Stimulated activated CD8-positive, alpha-beta memory T cell treated with anti-CD3 and anti-CD28 coated beads, Interleukin-2, amount 100 ng/mL, for 1 hour (primary cell): ENCODE measurements around the gene KCTD17.

Source experiments
- DNase-seq, 2 donors: peaks; one replicate each; pipeline ENCODE4 v3.0.0-alpha.2; 2020; ENCODE audit warnings: low read depth in 2 of 2

KCTD17 gene

DNA sequence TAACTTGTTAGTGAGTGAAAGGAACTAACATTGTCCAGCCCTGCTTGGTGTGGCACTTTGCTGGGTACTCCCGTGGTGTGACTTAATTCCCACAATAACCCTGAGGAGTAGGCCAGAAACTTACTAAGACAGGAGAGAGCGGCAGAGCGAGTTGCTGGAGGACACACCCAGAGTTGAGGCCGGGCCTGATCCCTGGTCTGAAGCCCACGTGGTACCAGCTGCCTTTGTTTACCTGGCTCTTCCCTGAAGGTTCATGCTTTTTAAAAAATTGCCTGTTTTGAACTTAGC, 31.4 kb upstream of the KCTD17 start:
- no peak for DNase-seq

DNA sequence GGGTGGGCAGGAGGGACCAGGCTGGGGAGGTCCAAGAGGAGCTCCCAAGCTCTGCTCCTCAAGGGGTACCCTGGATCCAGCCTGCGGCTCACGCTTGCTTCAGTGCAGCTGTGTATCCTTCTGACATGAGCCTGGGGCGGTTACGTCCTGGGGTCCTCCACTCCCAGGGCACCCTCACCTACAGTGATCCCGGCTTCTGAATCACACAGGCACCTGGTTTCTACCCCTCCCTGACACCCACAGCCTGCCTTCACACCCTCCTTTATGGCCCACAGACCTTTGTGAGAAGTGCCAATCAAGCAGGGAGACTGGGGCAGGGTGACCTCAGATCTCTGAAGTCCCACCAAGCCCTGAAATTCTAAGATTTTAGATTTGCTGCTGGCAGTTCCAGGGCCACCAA, 30.5 kb upstream of the KCTD17 start:
- DNase-seq, result no peak

GRCh38 chr22:37021710-37022482, 29.6 kb upstream of the KCTD17 start:
- peak in 1 of 2 donors; percentile 19 for DNase-seq

DNA sequence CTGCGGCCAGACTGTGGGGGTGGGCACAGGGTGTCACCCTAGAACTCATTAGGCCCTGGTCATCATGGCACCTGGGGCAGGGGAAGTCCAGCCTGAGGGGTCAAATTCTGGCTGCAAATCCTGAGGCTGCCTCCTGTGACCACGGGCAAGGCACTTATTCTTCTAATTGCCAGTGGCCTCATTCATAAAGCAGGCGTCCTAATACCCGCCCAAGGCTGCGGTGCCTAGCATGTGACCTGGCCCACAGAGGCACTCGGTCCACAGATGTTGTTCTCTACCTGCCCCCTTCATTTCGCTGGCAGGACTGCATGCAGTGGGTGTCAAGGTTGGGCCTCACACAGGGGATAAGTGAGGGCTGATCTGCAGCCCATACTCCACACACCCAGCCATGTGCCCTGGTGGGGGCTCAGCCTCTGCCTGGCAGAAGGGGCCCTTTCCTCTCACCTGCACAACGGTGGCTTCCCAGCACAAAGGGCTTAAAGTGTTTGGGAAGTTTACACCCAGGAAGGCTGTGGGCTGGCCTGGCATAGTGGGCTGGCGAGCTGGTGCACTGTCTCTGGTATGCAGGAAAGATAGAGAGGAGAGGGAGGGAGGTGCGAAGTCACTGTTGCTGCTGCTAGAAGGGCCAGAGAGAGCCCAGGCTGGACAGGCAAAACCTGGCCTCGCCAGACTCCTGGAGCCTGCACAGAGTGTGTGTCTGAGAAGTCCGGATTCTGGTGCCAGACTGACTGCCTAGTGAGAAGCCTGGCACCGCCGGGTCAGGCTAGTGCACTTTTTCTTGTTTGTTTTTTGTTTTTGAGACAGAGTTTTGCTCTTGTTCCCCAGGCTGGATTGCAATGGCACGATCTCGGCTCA, 28.8 kb upstream of the KCTD17 start:
- no peak for DNase-seq

DNA sequence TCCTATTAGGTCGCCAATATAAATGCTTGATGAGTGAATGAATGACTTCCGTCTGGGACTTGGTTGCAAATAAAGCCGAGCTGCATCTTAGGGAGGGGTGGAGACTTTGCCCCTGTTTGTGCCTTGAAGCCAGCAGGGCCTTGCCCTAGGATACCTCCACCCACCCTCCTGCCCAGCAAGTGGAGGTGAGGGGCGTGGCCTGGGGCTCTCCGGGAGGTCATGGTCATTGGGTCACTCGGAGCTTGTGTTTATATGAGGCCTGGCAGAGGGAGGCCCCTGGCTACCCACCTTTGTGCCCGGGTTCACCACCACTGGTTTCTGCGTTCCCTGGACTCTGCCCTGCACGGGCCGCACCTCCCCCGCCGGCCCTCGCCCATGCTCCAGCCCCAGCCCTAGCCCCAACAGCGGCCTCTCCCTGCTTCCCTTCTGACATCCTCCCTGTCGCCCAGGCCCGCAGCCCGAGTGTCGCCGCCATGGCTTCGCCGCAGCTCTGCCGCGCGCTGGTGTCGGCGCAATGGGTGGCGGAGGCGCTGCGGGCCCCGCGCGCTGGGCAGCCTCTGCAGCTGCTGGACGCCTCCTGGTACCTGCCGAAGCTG, 27.7 kb upstream of the KCTD17 start:
- no peak for DNase-seq

GRCh38 chr22:37024339-37025157, 27.0 kb upstream of the KCTD17 start:
- no peak for DNase-seq

- DNase-seq, result no peak
These were observed 26.0 kb upstream of the KCTD17 start for GRCh38 chr22:37025500-37026070.

DNA sequence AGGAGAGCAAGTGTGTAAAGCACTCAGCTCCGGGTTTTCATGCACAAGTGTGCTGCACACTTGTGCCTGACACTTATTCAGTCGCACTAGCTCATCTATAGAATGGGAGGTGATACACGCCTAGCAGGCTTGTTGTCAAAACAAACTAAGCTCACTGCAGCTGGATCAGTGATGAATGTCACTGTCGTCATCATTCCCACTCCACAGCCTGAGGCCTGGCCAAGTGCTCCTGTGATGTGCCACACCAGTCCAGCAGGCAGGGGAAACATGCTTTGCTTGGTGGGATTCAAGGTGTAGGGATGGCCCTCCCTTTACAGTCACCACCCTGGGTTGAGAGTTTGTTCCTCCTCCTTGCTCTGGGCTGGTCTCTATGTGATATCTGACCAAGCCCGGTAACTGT, 25.2 kb upstream of the KCTD17 start:
- no peak for DNase-seq

- no peak for DNase-seq
These were observed 24.0 kb upstream of the KCTD17 start for GRCh38 chr22:37027556-37027955.

GRCh38 chr22:37028692-37029674, 22.6 kb upstream of the KCTD17 start:
- no peak for DNase-seq

DNA sequence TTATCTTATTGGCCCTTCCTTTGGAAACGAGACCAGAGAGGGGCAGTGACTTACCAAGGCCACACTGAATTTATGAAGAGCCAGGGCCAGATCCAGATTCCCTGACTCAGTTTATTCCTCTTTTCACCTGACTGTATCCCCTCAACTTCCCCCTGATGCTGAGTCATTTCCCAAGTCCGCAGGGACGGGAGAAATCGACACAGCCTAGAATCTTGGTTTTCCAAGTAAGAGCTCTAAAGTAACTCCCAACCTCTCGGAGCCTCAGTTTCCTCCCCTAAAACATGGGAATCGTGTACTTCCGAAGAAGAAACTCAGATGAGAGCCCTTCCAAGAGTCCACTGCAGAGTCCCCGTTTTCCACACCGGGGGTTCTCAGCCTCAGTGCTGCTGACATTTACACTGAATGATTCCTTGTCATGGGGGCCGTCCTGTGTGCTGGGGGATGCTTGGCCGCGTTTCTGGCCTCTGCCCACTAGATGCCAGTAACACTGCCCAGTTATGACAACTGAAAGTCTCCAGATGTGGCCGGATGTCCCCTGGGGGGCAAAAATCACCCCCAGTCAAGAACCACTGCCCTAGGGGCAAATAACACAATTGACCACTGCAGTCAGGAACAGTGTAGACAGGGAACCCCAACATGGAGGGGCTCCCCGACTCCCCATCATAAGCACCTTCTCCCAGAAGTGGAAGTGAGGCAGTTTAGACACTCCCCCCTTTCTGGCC, 20.8 kb upstream of the KCTD17 start:
- DNase-seq, result no peak

- no peak for DNase-seq
These were observed 19.4 kb upstream of the KCTD17 start for GRCh38 chr22:37032134-37032534.

GRCh38 chr22:37032535-37033460, 18.7 kb upstream of the KCTD17 start:
- DNase-seq, result no peak

DNA sequence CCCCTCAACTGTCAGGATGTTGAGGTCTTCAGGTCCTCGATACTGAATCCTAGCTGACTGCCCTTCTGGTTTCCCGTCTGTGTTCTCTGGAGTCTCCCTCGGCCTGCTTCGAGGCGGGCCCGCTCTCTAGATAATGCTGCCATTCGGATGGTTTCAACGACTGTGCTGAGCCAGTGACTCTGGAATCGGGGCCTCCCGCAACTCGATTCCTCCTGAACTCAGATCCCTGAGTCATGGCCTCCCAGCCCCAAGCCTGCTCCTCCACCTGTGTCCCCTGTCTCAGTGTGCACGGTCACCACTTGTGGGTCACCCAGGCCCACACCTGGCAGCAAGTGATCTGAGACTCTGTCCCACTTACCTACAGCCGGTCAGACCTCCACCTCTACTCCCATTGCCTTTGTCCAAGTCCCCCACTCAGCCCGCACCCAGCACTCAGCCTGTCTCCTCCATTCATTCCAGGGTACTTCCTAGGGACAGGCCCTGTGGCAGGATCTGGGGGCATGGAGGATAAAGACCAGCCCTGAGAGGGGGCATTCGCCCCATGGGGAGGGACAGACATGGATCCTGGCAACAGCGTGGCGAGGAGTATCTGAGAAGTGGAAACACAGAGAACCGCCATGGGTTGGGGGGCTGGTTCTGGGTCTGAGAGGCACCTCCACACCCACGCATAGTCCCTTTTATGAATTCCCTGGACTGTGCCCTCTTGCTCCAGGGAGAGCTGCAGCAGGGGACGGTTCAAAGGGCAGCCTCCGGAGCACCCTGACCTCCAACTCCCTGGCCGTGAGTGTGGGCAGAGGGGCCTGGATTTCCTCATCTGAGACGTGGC, 17.7 kb upstream of the KCTD17 start:
- no peak for DNase-seq

DNA sequence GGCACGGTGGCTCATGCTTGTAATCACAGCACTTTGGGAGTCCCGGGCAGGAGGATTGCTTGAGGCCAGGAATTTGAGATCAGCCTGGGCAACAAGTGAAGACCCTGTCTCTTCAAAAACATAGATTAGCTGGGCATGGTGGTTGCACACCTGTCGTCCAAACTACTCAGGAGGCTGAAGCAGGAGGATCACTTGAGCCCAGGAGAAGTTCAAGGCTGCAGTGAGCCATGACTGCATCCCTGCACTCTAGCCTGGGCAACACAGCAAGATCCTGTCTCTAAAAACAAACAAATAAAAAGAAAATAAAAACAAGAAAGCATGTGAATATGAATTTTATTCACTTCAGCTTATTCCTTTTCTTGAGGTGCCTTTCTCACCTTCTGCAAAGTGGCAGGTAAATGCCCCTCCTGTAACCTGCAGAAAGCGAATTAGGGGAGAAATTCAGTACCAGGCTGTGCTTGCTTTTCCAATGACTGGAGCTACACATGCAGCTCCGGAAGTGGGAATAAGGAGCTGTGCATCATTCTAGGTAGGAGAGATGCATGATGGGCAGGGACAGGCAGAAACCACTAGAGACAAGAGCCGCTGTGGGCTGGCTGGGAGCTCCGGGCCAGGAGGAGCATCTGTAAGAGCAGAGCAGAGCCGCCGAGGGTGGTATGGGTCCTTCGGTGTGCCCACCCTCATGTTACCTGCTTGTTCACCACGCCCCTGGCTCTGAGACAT, 14.7 kb upstream of the KCTD17 start:
- DNase-seq, result no peak

- no peak for DNase-seq
These were observed 13.9 kb upstream of the KCTD17 start for GRCh38 chr22:37037669-37038068.

DNA sequence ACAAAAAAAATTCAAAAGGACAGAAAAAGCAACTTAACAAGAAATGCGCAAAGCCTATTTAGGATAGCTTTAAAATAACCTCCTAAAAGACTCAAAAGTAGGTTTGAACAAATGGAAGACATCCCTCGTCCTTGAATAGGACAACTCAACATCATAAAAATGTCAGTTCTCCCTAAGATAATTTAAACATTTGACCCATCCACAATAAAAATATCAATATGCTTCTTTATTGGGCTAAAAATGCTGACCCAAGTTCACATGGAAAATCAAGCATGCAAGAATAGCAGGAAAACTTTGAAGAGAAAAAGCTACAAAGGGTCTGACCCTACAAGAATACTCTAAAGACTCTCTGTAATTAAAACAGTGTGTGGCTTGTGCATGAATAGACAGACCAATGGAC, 12.1 kb upstream of the KCTD17 start:
- no peak for DNase-seq
